ENCODE results near the gene MRPL16. TPM values are rescaled to one million over a fixed set of nuclear protein-coding genes. Genes with fewer than 3 reads are reported as not detected.
A peak's percentile ranks its signal among the peaks of the same experiment; 100 is the strongest.
"Not testable (repeated sequence)": the region's sequence is repeated elsewhere in the genome, so short reads cannot be mapped to it uniquely, and the experiment has no call there.

Gene MRPL16
- total RNA-seq, 4 donors from 2014 or later = 47.9 to 58.6 (median 52.1) TPM

GRCh38 chr11:59822989-59823566 is 12.5 kb upstream of the MRPL16 start:
- intact Hi-C loops (cut with DNase I) = loop anchor here (5.0 to 10.0 kb wide), 2 partner anchors 309 to 372 kb away; no protein-coding TSS in a partner anchor
- Histone ChIP-seq H3K27ac (replicated peaks in 1 of 4) (no peak overlapping the region), H3K9me3 (no peaks in the 10 kb centered on the region), H3K36me3 (no peaks in the 10 kb centered on the region), H3K27me3 (no peaks in the 10 kb centered on the region), H3K4me1 (peaks cover 0 to 9% (median 4%) of the 10 kb centered on the region in 4 donors), H3K4me3 (no peak overlapping the region)
- WGBS = 4% methylated on average over 9 of the region's 9 CpGs
- no peak for DNase-seq (ENCODE audit: extremely low spot score)
- TF ChIP-seq CTCF (IDR thresholded peaks at IDR 0.05) (peak; percentile 56 to 64 (median 62)), POLR2A (IDR thresholded peaks at IDR 0.05; ENCODE audit: low read depth) (no peak), POLR2AphosphoS5 (IDR thresholded peaks at IDR 0.05) (no peak), EP300 (IDR thresholded peaks at IDR 0.05) (no peak)

GRCh38 chr11:59818572-59818971 is 8.0 kb upstream of the MRPL16 start:
- DNase-seq (ENCODE audit: extremely low spot score) = no peak
- Histone ChIP-seq H3K27ac (replicated peaks in 1 of 4) (no peak overlapping the region), H3K4me3 (no peak overlapping the region), H3K4me1 (peaks cover 0 to 9% (median 4%) of the 10 kb centered on the region in 4 donors), H3K27me3 (no peaks in the 10 kb centered on the region), H3K9me3 (no peaks in the 10 kb centered on the region), H3K36me3 (no peaks in the 10 kb centered on the region)
- WGBS = 71% methylated on average over 4 of the region's 4 CpGs
- intact Hi-C loops (cut with DNase I) = no loop called here
- TF ChIP-seq POLR2AphosphoS5 (IDR thresholded peaks at IDR 0.05) = no peak
- TF ChIP-seq POLR2A (IDR thresholded peaks at IDR 0.05; ENCODE audit: low read depth) = no peak
- no peak for TF ChIP-seq EP300 (IDR thresholded peaks at IDR 0.05)
- no peak for TF ChIP-seq CTCF (IDR thresholded peaks at IDR 0.05)

- H3K27ac ChIP-seq (replicated peaks in 1 of 4); intact Hi-C loops (cut with DNase I); H3K27me3 ChIP-seq; H3K36me3 ChIP-seq; H3K4me1 ChIP-seq; H3K4me3 ChIP-seq; DNase-seq (ENCODE audit: extremely low spot score); H3K9me3 ChIP-seq: not testable (repeated sequence)
- 54% methylated on average over 1 of the region's 1 CpG for WGBS
These were observed 5.9 kb upstream of the MRPL16 start for GRCh38 chr11:59816434-59816833.

GRCh38 chr11:59815754-59816153 is 5.2 kb upstream of the MRPL16 start:
- no peak overlapping the region for H3K27ac ChIP-seq (replicated peaks in 1 of 4)
- intact Hi-C loops (cut with DNase I) = no loop called here
- H3K4me1 ChIP-seq = peaks cover 0 to 5% (median 4%) of the 10 kb centered on the region in 4 donors
- no peaks in the 10 kb centered on the region for H3K9me3 ChIP-seq
- no peaks in the 10 kb centered on the region for H3K27me3 ChIP-seq
- H3K36me3 ChIP-seq = no peaks in the 10 kb centered on the region
- WGBS = 91% methylated on average over 1 of the region's 1 CpG
- H3K4me3 ChIP-seq = no peak overlapping the region
- TF ChIP-seq POLR2AphosphoS5 (IDR thresholded peaks at IDR 0.05) = no peak
- no peak for TF ChIP-seq CTCF (IDR thresholded peaks at IDR 0.05)
- no peak for TF ChIP-seq EP300 (IDR thresholded peaks at IDR 0.05)
- no peak for TF ChIP-seq POLR2A (IDR thresholded peaks at IDR 0.05; ENCODE audit: low read depth)
- no peak for DNase-seq (ENCODE audit: extremely low spot score)

GRCh38 chr11:59814021-59814420 is 3.4 kb upstream of the MRPL16 start:
- no peaks in the 10 kb centered on the region for H3K9me3 ChIP-seq
- no peak for DNase-seq (ENCODE audit: extremely low spot score)
- 58% methylated on average over 1 of the region's 1 CpG for WGBS
- no peaks in the 10 kb centered on the region for H3K27me3 ChIP-seq
- intact Hi-C loops (cut with DNase I) = no loop called here
- no peak for TF ChIP-seq EP300 (IDR thresholded peaks at IDR 0.05)
- no peak for TF ChIP-seq CTCF (IDR thresholded peaks at IDR 0.05)
- TF ChIP-seq POLR2AphosphoS5 (IDR thresholded peaks at IDR 0.05) = no peak
- no peak for TF ChIP-seq POLR2A (IDR thresholded peaks at IDR 0.05; ENCODE audit: low read depth)
- peaks cover 12 to 16% (median 14%) of the 10 kb centered on the region in 4 donors for H3K4me1 ChIP-seq
- H3K36me3 ChIP-seq = peaks cover 0 to under 1% (median 0%) of the 10 kb centered on the region in 4 donors
- H3K4me3 ChIP-seq = no peak overlapping the region
- H3K27ac ChIP-seq (replicated peaks in 1 of 4) = no peak overlapping the region

All from esophagus muscularis mucosa (tissue), 4 donors.